ENCODE results near the gene COLQ.
A peak's percentile ranks its signal among the peaks of the same experiment; 100 is the strongest.

Gene COLQ

DNA sequence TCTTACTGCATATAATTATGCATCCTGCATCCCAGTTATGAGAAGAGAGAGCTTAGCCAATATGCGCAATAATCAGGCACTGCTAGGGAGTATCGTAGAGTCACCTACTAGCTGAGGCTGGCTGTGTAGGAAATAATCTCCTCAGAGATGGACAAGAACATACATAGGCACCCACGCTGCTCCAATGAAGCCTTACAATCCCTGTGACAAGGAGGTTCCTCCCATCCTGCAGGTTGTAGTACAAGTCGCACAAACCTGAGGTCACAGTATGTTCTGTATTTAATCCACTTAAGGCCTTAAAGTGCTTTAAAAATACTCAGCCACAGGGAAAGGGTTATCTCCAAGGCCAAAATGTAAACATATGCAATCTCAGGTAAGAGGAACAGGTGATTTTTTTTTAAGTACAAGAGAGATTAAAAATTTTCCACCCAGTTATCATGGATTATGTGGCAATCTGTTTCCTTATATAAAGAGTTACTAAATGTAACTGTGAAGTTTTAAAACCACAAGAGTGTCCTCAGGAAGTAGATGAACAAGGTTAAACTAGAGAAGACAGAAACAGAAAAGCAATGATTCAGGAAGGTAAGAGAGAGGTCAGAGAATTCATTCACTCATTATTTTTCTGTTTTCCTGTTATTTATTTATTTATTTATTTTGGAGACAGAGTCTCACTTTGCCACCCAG lies 7.5 kb upstream of the COLQ start:
- Mint-ChIP-seq H3K4me3 (no peak overlapping the region), H3K4me1 (no peaks in the 10 kb centered on the region), H3K36me3 (no peaks in the 10 kb centered on the region), H3K27ac (no peak overlapping the region), H3K9me3 (peaks cover 3% of the 10 kb centered on the region), H3K27me3 (no peaks in the 10 kb centered on the region)
- ATAC-seq: no peak

DNA sequence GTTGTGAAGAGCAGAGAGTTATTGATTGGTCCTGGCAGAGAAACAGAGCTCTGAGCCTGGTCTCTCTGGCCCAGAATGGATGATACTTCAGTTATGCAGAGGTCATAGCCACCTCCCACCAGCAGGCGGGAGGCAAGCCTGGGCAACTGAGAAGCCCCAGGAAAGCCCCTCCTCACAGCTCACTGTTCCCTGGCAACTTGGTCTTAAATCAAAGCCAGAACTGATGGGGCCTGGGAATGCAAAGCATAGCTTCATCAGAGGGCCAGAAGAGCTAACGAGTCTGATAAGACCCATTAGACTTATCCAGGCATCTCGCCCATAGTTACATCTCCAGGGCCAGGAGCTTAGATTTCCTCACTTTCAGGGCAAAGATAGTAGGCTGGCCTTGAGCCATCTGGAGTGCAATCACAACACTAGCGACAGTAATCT lies 5.5 kb upstream of the COLQ start:
- H3K27ac Mint-ChIP-seq: no peak overlapping the region
- no peaks in the 10 kb centered on the region for H3K4me1 Mint-ChIP-seq
- ATAC-seq: no peak
- H3K36me3 Mint-ChIP-seq: no peaks in the 10 kb centered on the region
- no peak overlapping the region for H3K4me3 Mint-ChIP-seq
- H3K27me3 Mint-ChIP-seq: no peaks in the 10 kb centered on the region
- H3K9me3 Mint-ChIP-seq: peaks cover 3% of the 10 kb centered on the region

- Mint-ChIP-seq H3K27me3 (peaks cover 11% of the 10 kb centered on the region), H3K27ac (no peak overlapping the region), H3K4me3 (no peak overlapping the region), H3K4me1 (peaks cover 9% of the 10 kb centered on the region), H3K36me3 (no peaks in the 10 kb centered on the region), H3K9me3 (peaks cover 3% of the 10 kb centered on the region)
- ATAC-seq: no peak
Observed at GRCh38 chr3:15525790-15526189, 4.3 kb upstream of the COLQ start.

GRCh38 chr3:15523660-15524417 lies 2.3 kb upstream of the COLQ start:
- Mint-ChIP-seq H3K27ac (no peak overlapping the region), H3K4me3 (no peak overlapping the region), H3K9me3 (peaks cover 3% of the 10 kb centered on the region), H3K27me3 (peaks cover 16% of the 10 kb centered on the region), H3K36me3 (no peaks in the 10 kb centered on the region), H3K4me1 (peaks cover 9% of the 10 kb centered on the region)
- ATAC-seq: no peak

GRCh38 chr3:15522016-15522415 lies 510 bp upstream of the COLQ start:
- peaks cover 9% of the 10 kb centered on the region for H3K4me1 Mint-ChIP-seq
- ATAC-seq: no peak
- no peaks in the 10 kb centered on the region for H3K36me3 Mint-ChIP-seq
- no peak overlapping the region for H3K4me3 Mint-ChIP-seq
- no peak overlapping the region for H3K27ac Mint-ChIP-seq
- H3K9me3 Mint-ChIP-seq: peaks cover 3% of the 10 kb centered on the region
- H3K27me3 Mint-ChIP-seq: peaks cover 16% of the 10 kb centered on the region

DNA sequence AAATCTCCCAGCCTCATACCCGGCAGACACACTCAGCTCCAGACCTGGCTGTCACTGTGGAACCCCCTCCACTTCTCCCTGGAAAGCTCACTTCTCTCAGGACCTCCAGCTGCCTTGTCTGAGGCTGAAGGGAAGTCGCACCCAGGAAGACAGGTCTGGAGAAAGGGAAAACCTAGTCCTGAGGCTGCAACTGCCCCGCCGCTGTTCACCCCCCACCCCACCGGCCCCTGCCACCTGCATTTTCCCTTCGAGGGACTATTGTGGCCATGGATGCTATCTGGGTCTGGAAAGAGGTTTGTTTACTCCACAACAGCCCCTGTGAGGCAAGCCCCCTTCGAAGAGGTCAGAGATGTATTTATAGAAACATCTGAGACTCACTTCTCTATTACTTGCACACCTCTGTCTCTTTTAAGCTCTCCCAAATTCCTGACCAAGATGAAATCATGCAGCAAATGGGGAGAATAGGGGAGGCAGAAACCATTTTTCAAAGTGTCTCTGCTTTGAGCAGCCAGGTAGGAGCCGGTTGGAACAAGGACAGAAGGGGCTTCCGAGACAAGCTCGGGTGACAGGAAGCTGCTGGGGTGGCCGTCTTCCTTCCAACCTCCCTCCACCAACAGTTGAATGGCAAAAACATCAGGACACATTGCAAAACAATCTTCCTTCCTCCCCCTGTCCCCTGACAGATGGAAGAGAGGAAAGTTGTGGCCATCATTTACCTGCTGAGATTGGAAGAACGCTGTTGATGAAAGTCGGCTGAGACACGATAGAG lies 518 bp downstream of the COLQ start:
- Mint-ChIP-seq H3K4me1 (peaks cover 9% of the 10 kb centered on the region), H3K36me3 (no peaks in the 10 kb centered on the region), H3K27me3 (peaks cover 16% of the 10 kb centered on the region), H3K4me3 (no peak overlapping the region), H3K27ac (peak overlapping the region; percentile 15), H3K9me3 (peaks cover 3% of the 10 kb centered on the region)
- ATAC-seq: no peak

DNA sequence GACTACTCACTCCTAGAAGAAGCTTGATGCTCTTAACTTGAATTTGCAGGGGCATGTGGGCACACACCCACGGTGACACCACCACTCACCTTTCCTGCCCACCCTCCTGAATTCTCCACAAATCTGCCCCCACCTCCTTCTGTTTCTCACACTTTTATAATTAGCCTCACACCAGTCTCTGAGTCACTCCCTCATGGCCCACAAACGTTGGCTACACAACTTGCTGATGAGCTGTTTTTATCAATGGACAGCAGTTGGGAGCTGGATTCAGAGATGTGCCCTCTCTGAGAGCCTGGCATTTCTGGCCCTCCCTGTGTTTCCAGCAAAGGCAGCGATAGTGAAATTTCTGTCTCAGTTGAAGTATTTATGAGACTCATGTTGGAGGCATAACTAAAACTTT lies 1.3 kb downstream of the COLQ start:
- peaks cover 9% of the 10 kb centered on the region for H3K4me1 Mint-ChIP-seq
- H3K27me3 Mint-ChIP-seq: peaks cover 16% of the 10 kb centered on the region
- H3K36me3 Mint-ChIP-seq: no peaks in the 10 kb centered on the region
- H3K9me3 Mint-ChIP-seq: no peaks in the 10 kb centered on the region
- ATAC-seq: no peak
- H3K27ac Mint-ChIP-seq: no peak overlapping the region
- no peak overlapping the region for H3K4me3 Mint-ChIP-seq

DNA sequence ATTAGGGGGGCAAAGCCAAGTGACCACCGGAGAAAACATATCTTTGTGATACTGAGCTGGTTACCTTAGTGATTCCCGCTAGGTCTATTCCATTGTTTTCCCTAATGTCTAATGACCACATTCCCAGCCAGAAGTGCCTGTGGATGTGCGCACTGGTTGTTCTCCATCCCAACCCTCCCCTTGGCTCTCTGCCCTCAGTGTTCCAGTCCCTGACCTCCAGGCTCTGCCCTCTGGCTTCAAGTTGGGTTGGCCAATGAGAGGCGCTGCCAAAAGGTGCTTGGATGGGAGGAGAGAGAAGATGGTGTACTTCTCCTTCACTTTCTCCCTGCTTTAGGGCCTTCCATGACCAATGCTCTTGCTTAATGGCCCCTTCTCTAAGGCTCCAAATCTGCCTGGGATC lies 2.4 kb downstream of the COLQ start:
- ATAC-seq: no peak
- H3K4me3 Mint-ChIP-seq: no peak overlapping the region
- peaks cover 13% of the 10 kb centered on the region for H3K4me1 Mint-ChIP-seq

DNA sequence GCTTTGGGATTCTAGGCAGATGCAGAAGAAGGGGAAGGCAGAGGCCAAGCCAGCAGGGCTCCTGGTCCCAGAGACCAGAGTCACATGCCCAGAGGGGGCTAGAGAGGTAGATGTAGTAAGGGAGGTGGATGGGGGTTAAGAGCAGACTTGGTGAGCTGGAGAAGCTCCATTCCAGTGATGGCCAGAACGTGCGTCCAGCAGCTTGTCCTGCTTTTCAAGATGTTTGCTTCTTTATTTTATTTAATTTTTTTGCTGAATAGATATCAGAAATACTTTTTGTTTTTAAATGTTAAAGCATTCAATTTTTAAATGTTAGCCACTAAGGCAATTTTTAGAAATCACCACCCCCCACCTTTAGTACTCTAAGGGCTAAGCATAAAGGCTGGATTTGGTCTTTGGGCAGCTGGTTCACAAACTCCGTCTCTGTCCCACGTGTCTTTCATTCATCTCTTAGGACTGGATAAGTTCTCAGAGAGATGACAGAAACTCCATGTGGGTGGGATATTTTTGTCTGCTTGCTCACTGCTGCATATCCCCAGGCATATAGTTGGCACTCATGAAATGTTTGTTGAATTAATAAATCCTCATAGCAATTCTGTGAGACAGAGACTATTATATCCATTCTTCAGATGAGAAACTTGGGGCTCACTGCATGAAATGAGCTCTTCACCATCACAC lies 6.7 kb downstream of the COLQ start:
- ATAC-seq: no peak
- Mint-ChIP-seq H3K36me3 (no peaks in the 10 kb centered on the region), H3K4me3 (no peak overlapping the region), H3K27me3 (peaks cover 11% of the 10 kb centered on the region), H3K9me3 (no peaks in the 10 kb centered on the region), H3K4me1 (peaks cover 4% of the 10 kb centered on the region), H3K27ac (no peak overlapping the region)

More for the DNA sequence above, 2.4 kb downstream of the COLQ start:
- H3K27me3 Mint-ChIP-seq: peaks cover 16% of the 10 kb centered on the region
- no peak overlapping the region for H3K27ac Mint-ChIP-seq
- H3K9me3 Mint-ChIP-seq: no peaks in the 10 kb centered on the region
- H3K36me3 Mint-ChIP-seq: no peaks in the 10 kb centered on the region

- Mint-ChIP-seq H3K9me3 (no peaks in the 10 kb centered on the region), H3K27me3 (peaks cover 11% of the 10 kb centered on the region), H3K27ac (no peak overlapping the region), H3K4me1 (peaks cover 4% of the 10 kb centered on the region), H3K36me3 (no peaks in the 10 kb centered on the region), H3K4me3 (no peak overlapping the region)
- no peak for ATAC-seq
Observed at GRCh38 chr3:15513810-15514662, 7.5 kb downstream of the COLQ start.

DNA sequence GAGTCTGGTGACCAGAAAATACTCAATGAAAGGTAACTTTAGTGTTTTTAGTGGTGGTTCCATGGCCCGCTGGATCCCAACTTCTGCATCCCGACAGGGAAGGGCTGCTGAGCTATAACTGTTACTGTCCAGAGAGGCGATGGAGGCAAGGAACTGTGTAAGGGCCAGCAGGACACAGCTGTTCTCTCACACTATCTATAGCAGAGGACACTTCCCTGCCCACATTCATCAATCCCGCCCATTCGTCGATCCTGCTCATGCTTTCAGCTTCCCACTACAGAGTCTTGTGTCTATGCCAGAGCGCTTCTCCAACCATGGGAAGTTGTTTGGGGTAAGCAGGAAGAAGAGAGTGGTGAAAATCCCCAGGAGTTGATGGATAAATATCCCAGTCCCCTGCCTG lies 8.4 kb downstream of the COLQ start:
- no peak for ATAC-seq
- no peak overlapping the region for H3K4me3 Mint-ChIP-seq
- peaks cover 4% of the 10 kb centered on the region for H3K4me1 Mint-ChIP-seq
- H3K27ac Mint-ChIP-seq: no peak overlapping the region
- no peaks in the 10 kb centered on the region for H3K9me3 Mint-ChIP-seq
- H3K36me3 Mint-ChIP-seq: no peaks in the 10 kb centered on the region
- peaks cover 11% of the 10 kb centered on the region for H3K27me3 Mint-ChIP-seq

DNA sequence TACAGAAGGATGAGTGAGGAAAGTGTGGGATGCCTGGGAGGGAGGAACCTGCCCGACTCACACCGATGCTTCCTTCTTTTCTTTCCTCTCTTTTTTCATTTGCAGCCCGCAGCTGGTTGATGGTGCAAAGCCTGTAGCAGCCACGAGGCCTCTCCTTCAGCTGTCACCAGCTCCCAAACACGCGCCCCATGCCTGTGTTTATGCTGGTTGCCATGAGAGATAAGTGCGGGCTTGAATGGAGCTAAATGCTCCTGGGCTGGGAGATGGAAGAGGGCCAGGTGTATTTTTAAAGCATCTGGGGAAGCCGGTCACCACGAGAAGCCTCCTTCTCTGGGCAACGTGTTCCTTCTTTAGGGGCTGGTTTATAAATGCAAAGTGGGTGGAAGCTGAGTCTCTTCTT lies 9.3 kb downstream of the COLQ start:
- H3K27ac Mint-ChIP-seq: no peak overlapping the region

GRCh38 chr3:15511156-15511555 lies 10.3 kb downstream of the COLQ start:
- Mint-ChIP-seq H3K4me3 (no peak overlapping the region), H3K27ac (no peak overlapping the region), H3K27me3 (peaks cover 11% of the 10 kb centered on the region), H3K36me3 (no peaks in the 10 kb centered on the region), H3K9me3 (no peaks in the 10 kb centered on the region), H3K4me1 (peaks cover 4% of the 10 kb centered on the region)
- no peak for ATAC-seq

More for the DNA sequence above, 9.3 kb downstream of the COLQ start:
- no peak for ATAC-seq
- H3K4me3 Mint-ChIP-seq: no peak overlapping the region
- H3K36me3 Mint-ChIP-seq: no peaks in the 10 kb centered on the region
- H3K27me3 Mint-ChIP-seq: peaks cover 11% of the 10 kb centered on the region
- no peaks in the 10 kb centered on the region for H3K9me3 Mint-ChIP-seq
- H3K4me1 Mint-ChIP-seq: peaks cover 4% of the 10 kb centered on the region

DNA sequence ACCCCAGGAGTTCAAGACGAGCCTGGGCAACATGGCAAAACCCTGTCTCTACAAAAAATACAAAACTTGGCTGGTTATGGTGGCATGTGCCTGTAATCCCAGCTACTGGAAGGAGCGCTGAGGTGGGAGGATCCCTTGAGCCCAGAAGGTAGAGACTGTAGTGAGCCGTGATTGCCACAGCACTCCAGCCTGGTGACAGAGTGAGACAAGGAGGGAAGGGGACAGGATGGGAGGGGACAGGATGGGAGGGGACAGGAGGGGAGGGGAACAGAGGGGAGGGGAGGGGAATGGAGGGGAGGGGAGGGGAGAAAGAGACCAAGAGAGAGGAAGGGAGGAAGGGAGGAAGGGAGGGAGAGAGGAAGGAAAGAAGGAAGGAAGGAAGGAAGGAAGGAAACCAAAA lies 11.0 kb downstream of the COLQ start:
- ATAC-seq: no peak
- Mint-ChIP-seq H3K27ac (no peak overlapping the region), H3K36me3 (no peaks in the 10 kb centered on the region), H3K27me3 (peaks cover 11% of the 10 kb centered on the region), H3K4me3 (no peak overlapping the region), H3K9me3 (no peaks in the 10 kb centered on the region), H3K4me1 (peaks cover 4% of the 10 kb centered on the region)
